ENCODE measurements around the gene SORD.
A peak's percentile ranks its signal among the peaks of the same experiment; 100 is the strongest.

Gene SORD

GRCh38 chr15:45121706-45122417 lies 98.9 kb downstream of the SORD start:
- intact Hi-C loops (cut with DNase I), result no loop called here

GRCh38 chr15:45122719-45123118 lies 99.7 kb downstream of the SORD start:
- intact Hi-C loops (cut with DNase I), result no loop called here
- DNase-seq, result no peak

More at GRCh38 chr15:45121706-45122417, 98.9 kb downstream of the SORD start:
- no peak for DNase-seq

GRCh38 chr15:45123397-45123796 lies 100.4 kb downstream of the SORD start:
- intact Hi-C loops (cut with DNase I), result no loop called here
- no peak for DNase-seq

GRCh38 chr15:45126535-45127158 lies 103.7 kb downstream of the SORD start:
- intact Hi-C loops (cut with DNase I), result no loop called here
- DNase-seq, result peak in 13 of 42 donors; percentile 23 to 66 (median 37)

Measured in head of caudate nucleus (tissue), 42 donors.